ENCODE results near the gene GALNT6.

DNA sequence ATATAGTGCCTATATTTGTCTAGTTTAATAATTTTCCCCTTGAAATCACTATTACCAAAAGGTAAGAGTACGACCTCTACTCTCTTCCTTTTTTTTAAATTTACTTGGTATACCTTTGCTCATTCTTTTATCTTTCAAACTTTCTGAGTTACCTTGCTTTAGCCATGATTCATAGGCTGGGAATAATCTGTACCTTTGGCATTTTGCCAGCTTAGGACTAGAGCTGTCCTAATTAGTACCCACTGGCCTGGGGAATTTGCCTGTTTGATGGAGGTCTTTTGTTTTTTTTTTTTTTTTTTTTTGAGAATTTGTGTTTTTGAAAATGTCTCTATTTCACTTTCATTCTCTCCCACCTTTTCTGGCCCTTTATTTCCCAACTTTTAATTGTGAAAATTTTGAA lies 24.7 kb upstream of the GALNT6 start:
- TF ChIP-seq NFRKB (IDR thresholded peaks at IDR 0.05) (no peak), L3MBTL2 (conservative IDR thresholded peaks at IDR 0.05) (no peak)
- TF ChIP-seq, protein P1, sequence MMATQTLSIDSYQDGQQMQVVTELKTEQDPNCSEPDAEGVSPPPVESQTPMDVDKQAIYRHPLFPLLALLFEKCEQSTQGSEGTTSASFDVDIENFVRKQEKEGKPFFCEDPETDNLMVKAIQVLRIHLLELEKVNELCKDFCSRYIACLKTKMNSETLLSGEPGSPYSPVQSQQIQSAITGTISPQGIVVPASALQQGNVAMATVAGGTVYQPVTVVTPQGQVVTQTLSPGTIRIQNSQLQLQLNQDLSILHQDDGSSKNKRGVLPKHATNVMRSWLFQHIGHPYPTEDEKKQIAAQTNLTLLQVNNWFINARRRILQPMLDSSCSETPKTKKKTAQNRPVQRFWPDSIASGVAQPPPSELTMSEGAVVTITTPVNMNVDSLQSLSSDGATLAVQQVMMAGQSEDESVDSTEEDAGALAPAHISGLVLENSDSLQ (IDR thresholded peaks at IDR 0.05) = no peak

All from HEK293T (cell line).